SH-SY5Y (cell line): ENCODE results near the gene C2CD4A.

ENCODE experiments used
- GATA2 ChIP-seq: IDR thresholded peaks from 2 replicates; pipeline ENCODE4 v1.6.1; 2011; ENCODE audit warnings: mild to moderate bottlenecking, low read depth, low read length
- GATA3 ChIP-seq: IDR thresholded peaks from 2 replicates; pipeline ENCODE4 v1.6.1; 2011; ENCODE audit warnings: low read depth, mild to moderate bottlenecking, low read length, moderate library complexity

C2CD4A gene

GRCh38 chr15:62066663-62067447 is at the start of gene C2CD4A:
Gene C2CD4A, plus strand, starts transcription at chr15:62066977. Its CDS starts 637 bp downstream, at chr15:62067614.
- no peak for TF ChIP-seq GATA2
- TF ChIP-seq GATA3, result no peak

DNA sequence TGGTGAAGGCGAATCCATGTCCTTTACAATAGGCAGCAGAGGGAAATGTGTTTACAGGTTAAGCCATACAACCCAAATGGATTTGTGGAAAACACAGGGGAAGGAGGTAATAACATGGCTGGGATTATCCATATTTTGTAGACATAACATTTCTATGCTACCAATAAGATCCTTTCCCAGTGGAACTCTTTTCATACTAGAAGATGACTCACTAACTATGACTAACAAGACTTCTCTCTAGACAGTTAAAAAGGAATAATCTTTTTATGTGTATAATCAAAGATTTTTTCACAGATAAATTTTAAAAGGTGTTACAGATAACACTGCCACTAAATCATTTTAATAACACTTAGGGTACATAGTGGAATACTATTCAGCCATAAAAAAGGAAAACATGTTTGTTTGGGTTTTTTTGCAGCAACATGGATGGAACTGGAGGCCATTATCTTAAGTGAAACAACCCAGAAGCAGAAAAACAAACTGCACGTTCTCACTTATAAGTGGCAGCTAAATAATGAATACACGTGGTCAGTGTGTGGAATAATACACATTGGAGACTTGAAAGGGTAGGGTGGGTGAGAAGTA is 46.1 kb upstream of the C2CD4A start:
- TF ChIP-seq GATA2 (no peak), GATA3 (no peak)

DNA sequence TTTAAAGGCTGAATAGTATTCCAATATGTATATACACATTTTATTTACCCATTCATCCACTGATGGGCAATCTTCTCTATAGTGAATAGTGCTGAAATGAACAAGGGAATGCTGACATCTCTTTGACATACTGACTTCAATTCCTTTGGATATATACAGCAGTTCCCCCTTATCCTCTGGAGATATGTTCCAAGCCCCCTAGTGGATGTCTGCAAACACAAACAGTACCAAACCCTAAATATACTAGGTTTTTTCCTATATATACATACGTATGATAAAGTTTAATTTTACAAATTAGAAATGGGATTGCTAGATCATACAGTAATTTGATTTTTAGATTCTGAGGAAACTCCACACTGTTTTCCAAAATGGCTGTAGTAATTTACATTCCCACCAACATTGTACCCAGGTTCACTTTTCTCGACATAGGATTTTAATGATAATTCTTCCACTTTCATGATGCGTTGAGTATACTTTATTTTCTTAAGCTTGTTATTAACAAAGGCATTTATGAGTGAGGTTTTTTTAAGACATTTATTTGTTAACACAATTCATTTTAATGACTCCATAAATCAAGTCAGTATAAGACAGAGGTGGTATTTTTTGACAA is 44.7 kb upstream of the C2CD4A start:
- TF ChIP-seq GATA2, result no peak
- TF ChIP-seq GATA3, result no peak

GRCh38 chr15:62026487-62027262 is 40.1 kb upstream of the C2CD4A start:
- no peak for TF ChIP-seq GATA3
- TF ChIP-seq GATA2, result no peak

GRCh38 chr15:62027263-62027565 is 39.6 kb upstream of the C2CD4A start:
- no peak for TF ChIP-seq GATA2
- no peak for TF ChIP-seq GATA3

- no peak for TF ChIP-seq GATA3
- TF ChIP-seq GATA2, result no peak
These were observed 38.9 kb upstream of the C2CD4A start for GRCh38 chr15:62027916-62028315.

DNA sequence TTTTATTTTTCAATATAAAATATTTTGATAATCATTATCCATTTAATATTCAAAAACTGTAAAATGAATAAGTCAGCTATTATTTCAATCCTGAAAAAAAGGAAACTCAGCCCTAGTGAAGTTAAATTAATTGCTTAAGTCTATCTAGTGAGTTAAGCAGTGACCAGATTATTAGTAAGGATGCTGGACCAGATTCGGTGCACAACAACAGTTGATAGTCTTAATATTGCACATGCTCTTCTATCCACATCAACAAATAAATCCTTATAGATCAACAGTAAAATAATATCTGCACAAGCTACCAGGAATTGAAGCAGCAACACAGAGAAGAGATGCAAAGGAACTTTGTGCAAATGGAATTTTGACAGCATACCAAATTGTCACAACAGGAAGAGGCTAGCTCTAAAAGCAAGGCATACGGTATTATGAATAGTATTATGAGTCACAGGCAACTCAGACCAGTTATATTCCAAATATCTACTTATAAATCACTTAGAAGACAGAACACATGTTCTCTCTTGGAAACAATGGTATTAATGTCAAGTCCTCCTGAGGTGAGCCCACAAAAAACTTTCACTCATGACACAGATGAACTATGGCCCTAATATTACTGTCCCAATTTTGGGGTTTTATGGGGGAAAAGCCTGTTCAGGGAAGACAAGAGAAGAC is 31.4 kb upstream of the C2CD4A start:
- TF ChIP-seq GATA2, result no peak
- no peak for TF ChIP-seq GATA3

DNA sequence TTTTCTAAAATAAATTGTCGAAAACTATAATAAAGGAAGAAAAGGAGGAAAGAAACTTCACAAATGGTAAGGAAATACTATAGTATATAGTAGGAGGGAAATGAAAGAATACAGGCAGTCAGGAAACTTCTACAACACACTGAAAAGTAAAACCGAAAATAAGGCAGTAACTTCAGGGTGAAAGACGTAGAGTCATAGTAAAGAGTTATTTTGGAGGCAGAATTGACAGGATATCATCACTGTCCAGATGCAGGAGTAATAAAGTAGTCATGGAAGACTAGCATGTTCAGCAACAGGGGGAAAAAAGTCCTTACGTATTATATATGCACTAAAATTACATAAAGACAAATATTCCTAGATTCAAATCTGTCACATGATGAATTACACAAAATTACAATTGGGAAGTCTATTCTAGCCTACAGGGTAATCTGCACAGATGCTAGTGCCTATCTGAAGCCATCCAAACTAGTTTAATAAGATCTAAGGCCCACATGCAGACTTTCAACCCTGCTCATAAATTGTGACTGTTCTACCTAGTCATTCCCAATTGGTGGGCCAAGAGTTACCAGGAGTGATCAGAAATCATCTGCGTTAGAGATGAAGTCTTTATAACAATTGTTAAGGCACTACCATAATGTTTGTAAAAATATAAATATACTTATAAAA is 20.6 kb upstream of the C2CD4A start:
- no peak for TF ChIP-seq GATA3
- TF ChIP-seq GATA2, result no peak

DNA sequence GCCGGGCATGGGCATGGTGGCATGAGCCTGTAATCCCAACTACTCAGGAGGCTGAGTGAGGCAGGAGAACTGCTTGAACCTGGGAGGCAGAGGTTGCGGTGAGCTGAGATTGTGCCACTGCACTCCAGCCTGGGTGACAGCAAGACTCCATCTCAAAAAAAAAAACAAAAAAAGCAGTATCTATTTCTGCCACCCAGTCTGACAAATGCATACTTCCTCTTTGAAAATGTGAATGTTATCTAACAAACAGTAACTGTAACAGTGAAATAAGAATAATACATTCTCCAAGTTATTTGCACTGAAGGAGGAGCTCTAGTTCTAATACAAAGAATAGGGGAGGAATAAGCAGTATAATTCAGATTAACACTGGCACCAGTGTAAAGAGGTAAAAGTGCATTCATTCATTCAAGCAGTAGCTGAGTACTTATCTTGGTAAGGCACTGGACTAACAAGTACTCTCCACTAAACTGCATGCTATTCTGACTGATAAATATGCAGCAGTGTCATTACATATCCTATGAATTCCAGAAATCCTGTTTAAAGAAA is 19.4 kb upstream of the C2CD4A start:
- TF ChIP-seq GATA3 (no peak), GATA2 (no peak)

DNA sequence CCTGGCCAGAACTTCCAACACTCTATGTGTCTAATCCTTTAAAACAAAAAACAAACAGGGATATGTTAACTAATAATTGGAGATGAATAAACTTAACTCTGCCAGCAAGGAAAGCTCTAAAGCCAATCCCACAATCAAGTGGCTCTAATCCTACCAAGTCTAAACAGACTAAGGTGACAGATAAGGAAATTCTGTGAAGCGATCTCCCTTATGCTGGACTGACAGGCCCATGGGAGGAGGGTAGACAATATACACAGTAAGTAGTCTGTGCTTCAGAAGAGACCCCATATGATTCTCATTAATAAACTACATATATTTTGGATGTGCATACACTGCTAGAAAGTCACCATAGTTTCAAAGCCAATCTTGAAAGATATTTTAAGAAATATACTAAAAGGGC is 16.7 kb upstream of the C2CD4A start:
- no peak for TF ChIP-seq GATA3
- no peak for TF ChIP-seq GATA2

DNA sequence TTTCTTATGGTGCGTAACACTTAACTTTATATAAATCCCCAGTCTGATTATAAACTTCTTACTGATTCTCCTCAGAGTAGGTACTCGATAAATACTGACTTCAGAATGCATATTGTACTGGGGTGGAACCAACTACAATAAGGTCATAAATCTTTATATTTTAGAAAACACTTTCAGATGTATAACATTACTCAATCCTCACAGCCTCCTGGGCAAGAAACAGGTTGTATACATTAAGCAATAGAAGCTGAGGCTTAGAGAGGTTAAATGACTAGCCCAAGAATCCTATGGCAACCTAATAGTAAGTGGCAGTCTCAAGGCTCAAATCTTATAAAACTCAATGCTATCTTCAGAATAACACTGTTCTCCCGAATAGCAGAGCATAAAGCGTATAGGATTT is 15.6 kb upstream of the C2CD4A start:
- TF ChIP-seq GATA3 (no peak), GATA2 (no peak)

DNA sequence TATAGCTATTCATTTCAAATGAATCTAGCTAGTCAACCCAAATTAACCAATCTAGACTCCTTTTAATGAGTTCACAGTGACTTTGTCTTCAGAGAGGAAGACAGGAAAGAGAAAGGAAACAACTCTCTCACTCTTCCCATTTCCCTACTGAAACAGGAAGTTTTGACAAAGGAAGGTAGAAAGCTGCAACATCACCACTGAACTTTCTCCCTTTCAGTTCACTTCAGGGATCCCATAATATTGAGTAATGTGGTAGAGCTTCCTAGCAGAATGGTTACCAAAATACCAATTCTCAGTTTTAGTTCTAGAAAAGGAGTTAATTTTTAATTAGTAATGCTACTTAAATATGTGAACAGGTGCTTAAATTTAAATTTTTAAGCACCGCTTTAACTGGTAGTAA is 14.1 kb upstream of the C2CD4A start:
- TF ChIP-seq GATA3, result no peak
- TF ChIP-seq GATA2, result no peak

DNA sequence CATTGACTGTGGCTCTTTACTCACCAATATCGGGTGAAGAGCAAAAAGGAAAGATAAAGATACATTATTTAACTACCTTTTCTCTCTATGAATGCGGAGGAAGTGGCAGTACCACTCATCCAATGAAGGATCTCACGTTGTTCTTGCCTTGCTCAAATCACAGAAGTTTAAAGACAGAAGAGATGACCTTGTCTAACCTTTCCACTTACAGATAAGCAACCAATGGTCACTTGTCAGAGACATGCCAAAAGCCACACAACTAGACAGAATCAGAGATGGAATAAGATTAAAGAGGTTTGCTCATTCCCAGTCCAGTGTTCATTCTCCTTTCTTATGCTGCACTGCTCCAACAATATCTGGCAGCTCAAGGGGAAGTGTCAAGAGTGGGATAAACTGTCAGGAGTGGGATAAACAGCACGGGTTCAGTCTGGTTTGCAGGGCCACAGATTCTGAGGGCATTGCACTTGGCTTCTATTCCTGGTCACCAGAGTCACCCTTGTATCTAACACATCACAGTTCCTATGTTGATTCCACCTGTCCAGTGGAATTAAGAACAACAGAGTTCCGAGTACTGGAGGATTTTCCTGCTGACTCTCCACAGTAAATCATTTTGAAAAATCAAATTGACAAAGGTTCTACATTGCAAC is 13.2 kb upstream of the C2CD4A start:
- TF ChIP-seq GATA2 (no peak), GATA3 (no peak)

DNA sequence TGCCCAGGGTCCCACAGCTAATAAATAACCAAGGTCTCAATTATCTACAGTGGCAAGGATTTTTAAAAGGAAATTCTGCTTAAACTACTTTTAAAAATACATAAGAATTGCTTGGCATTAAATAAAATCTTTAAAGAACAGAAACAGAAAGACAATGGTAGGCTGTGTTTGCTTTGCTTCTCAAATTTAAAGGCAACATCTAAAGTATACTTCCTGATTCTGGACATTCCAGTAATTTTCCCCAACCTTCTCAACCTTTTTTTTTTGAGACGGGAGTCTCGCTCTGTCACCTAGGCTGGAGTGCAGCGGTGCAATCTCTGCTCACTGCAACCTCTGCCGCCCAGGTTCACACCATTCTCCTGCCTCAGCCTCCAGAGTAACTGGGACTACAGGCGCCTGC is 11.8 kb upstream of the C2CD4A start:
- TF ChIP-seq GATA2 (no peak), GATA3 (no peak)
